Esophagus muscularis mucosa (tissue), 4 donors: ENCODE measurements around the gene PECR.

Experiments
- EP300 ChIP-seq: sonication (generic); formaldehyde crosslinking; IDR thresholded peaks from one replicate; pipeline ENCODE4 v1.6.1; 2017; ENCODE audit warnings: antibody characterized with exemption
- POLR2A ChIP-seq: fragments of 450-650 bp; IDR thresholded peaks from one replicate; pipeline ENCODE4 v1.6.1; 2017; ENCODE audit warnings: antibody characterized with exemption, moderate library complexity, mild to moderate bottlenecking, low read depth
- POLR2AphosphoS5 ChIP-seq, 2 donors: sonication (generic); formaldehyde crosslinking; IDR thresholded peaks; one replicate each; pipeline ENCODE4 v1.6.1; 2017; ENCODE audit warnings: antibody characterized with exemption in 2 of 2
- TF ChIP-seq, protein P1 (sequence below), 3 experiments: fragments of 200-600 bp in 2 of 3; fragments of 450-650 bp in 1 of 3; sonication (generic) in 2 of 3; IDR thresholded peaks; one replicate each; pipeline ENCODE4 v1.5.1; 2017 to 2019; ENCODE audit warnings: antibody characterized with exemption in 3 of 3, mild to moderate bottlenecking in 2 of 3, moderate library complexity in 1 of 3

DNA sequence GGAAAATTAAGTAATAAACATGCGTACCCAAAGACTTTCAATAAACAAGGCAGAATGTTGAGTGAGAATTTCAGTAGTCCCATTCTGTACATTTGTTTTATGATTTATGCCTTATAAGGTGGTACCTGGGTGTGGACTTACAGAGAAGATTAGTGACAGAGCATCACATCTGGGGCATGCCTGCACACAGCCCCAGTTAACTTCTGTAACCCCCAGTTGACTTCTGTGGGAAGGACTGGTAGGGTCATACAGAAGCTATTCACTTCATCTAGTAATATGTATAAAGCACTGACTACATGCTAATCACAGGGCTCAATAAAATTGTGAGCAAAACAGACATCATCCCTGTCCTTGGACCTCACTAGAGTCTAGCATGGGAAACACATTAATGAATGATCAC lies 84.4 kb downstream of the PECR start:
- TF ChIP-seq, protein P1, sequence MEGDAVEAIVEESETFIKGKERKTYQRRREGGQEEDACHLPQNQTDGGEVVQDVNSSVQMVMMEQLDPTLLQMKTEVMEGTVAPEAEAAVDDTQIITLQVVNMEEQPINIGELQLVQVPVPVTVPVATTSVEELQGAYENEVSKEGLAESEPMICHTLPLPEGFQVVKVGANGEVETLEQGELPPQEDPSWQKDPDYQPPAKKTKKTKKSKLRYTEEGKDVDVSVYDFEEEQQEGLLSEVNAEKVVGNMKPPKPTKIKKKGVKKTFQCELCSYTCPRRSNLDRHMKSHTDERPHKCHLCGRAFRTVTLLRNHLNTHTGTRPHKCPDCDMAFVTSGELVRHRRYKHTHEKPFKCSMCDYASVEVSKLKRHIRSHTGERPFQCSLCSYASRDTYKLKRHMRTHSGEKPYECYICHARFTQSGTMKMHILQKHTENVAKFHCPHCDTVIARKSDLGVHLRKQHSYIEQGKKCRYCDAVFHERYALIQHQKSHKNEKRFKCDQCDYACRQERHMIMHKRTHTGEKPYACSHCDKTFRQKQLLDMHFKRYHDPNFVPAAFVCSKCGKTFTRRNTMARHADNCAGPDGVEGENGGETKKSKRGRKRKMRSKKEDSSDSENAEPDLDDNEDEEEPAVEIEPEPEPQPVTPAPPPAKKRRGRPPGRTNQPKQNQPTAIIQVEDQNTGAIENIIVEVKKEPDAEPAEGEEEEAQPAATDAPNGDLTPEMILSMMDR (IDR thresholded peaks at IDR 0.05): no peak
- TF ChIP-seq POLR2A: no peak
- TF ChIP-seq POLR2AphosphoS5 (IDR thresholded peaks at IDR 0.05): no peak
- no peak for TF ChIP-seq EP300
